MM.1S (cell line): ENCODE measurements around the gene FARP1.

Experiments used
- DNase-seq: peaks from one replicate; pipeline ENCODE4 v3.0.0-alpha.2; 2015
- H2AFZ ChIP-seq: fragments of 300-600 bp; sonication (generic); 2 replicates; pipeline ENCODE4 v1.6.0; 2016; ENCODE audit warnings: antibody characterized with exemption, low read length
- H3F3A ChIP-seq: fragments of 300-600 bp; sonication (generic); 2 replicates; pipeline ENCODE4 v1.6.1; 2016; ENCODE audit warnings: mild to moderate bottlenecking, antibody characterized with exemption, low read length, moderate library complexity, mixed read lengths; ENCODE audit not compliant: insufficient read depth
- H3K27ac ChIP-seq: fragments of 300-600 bp; sonication (generic); 2 replicates; pipeline ENCODE4 v1.5.1; 2016; ENCODE audit warnings: mild to moderate bottlenecking, low read length
- H3K27me3 ChIP-seq: fragments of 300-600 bp; sonication (generic); replicated peaks from 2 replicates; pipeline ENCODE4 v1.6.0; 2016; ENCODE audit warnings: low read length; ENCODE audit not compliant: insufficient read depth
- H3K36me3 ChIP-seq: fragments of 300-600 bp; sonication (generic); replicated peaks from 2 replicates; pipeline ENCODE4 v1.6.1; 2016; ENCODE audit warnings: mild to moderate bottlenecking, low read length, mixed read lengths; ENCODE audit not compliant: insufficient read depth
- H3K4me1 ChIP-seq: fragments of 300-600 bp; sonication (generic); 2 replicates; pipeline ENCODE4 v1.6.1; 2016; ENCODE audit warnings: low read length, mixed read lengths
- H3K4me2 ChIP-seq: fragments of 300-600 bp; sonication (generic); 2 replicates; pipeline ENCODE4 v1.6.0; 2016; ENCODE audit warnings: low read depth, low read length
- H3K4me3 ChIP-seq: fragments of 300-600 bp; sonication (generic); 2 replicates; pipeline ENCODE4 v1.5.1; 2016; ENCODE audit warnings: low read length, mixed read lengths
- H3K79me2 ChIP-seq: fragments of 300-600 bp; sonication (generic); 2 replicates; pipeline ENCODE4 v1.6.1; 2016; ENCODE audit warnings: mixed run types, low read length, mixed read lengths
- H3K9ac ChIP-seq: fragments of 300-600 bp; sonication (generic); 2 replicates; pipeline ENCODE4 v1.6.1; 2016; ENCODE audit warnings: low read length, mixed read lengths
- H3K9me2 ChIP-seq: fragments of 300-600 bp; sonication (generic); replicated peaks from 2 replicates; pipeline ENCODE4 v1.6.1; 2016; ENCODE audit warnings: mild to moderate bottlenecking, low read length, mixed read lengths; ENCODE audit not compliant: insufficient read depth
- H3K9me3 ChIP-seq: fragments of 300-600 bp; sonication (generic); replicated peaks from 2 replicates; pipeline ENCODE4 v1.6.1; 2016; ENCODE audit warnings: mild to moderate bottlenecking, low read length, mixed read lengths; ENCODE audit not compliant: insufficient read depth
- H4K20me1 ChIP-seq: fragments of 300-600 bp; sonication (generic); 2 replicates; pipeline ENCODE4 v1.6.1; 2016; ENCODE audit warnings: mild to moderate bottlenecking, low read length, moderate library complexity, mixed read lengths; ENCODE audit not compliant: insufficient read depth
- CTCF ChIP-seq: fragments of 300-600 bp; sonication (generic); IDR thresholded peaks from 2 replicates; pipeline ENCODE4 v1.5.1; 2016; ENCODE audit warnings: antibody characterized with exemption, low read length, mixed read lengths
- EZH2 ChIP-seq: fragments of 300-600 bp; sonication (generic); optimal IDR thresholded peaks from 2 replicates; pipeline ENCODE3; 2017; ENCODE audit warnings: low read depth, mild to moderate bottlenecking, antibody characterized with exemption, low read length, mixed read lengths
- EZH2phosphoT487 ChIP-seq: fragments of 300-600 bp; sonication (generic); IDR thresholded peaks from 2 replicates; pipeline ENCODE4 v1.6.1; 2018; ENCODE audit warnings: antibody characterized with exemption, low read length

The FARP1 gene

GRCh38 chr13:98309569-98310335, 166.9 kb downstream of the FARP1 start:
- Histone ChIP-seq H3K9ac (no peak overlapping the region), H2AFZ (no peak overlapping the region), H3K36me3 (no peaks in the 10 kb centered on the region), H3K9me3 (no peaks in the 10 kb centered on the region), H3F3A (no peaks in the 10 kb centered on the region), H3K4me1 (no peaks in the 10 kb centered on the region), H3K4me3 (no peak overlapping the region), H3K27me3 (no peaks in the 10 kb centered on the region), H4K20me1 (no peaks in the 10 kb centered on the region), H3K4me2 (no peak overlapping the region), H3K27ac (no peak overlapping the region), H3K9me2 (no peaks in the 10 kb centered on the region), H3K79me2 (no peaks in the 10 kb centered on the region)
- TF ChIP-seq EZH2, result no peak
- DNase-seq, result no peak

- Histone ChIP-seq H3F3A (no peaks in the 10 kb centered on the region), H3K27me3 (no peaks in the 10 kb centered on the region), H3K9me2 (no peaks in the 10 kb centered on the region), H3K36me3 (no peaks in the 10 kb centered on the region), H2AFZ (no peak overlapping the region), H3K4me2 (no peak overlapping the region), H3K9ac (no peak overlapping the region), H3K9me3 (no peaks in the 10 kb centered on the region), H4K20me1 (no peaks in the 10 kb centered on the region), H3K79me2 (no peaks in the 10 kb centered on the region), H3K4me1 (no peaks in the 10 kb centered on the region), H3K27ac (no peak overlapping the region), H3K4me3 (no peak overlapping the region)
- DNase-seq, result no peak
- TF ChIP-seq EZH2 (no peak), EZH2phosphoT487 (no peak), CTCF (no peak)
Observed at GRCh38 chr13:98310485-98311199, 167.7 kb downstream of the FARP1 start.

GRCh38 chr13:98311200-98311548, 168.3 kb downstream of the FARP1 start:
- no peaks in the 10 kb centered on the region for H3F3A ChIP-seq
- no peak overlapping the region for H3K9ac ChIP-seq
- H3K4me3 ChIP-seq, result no peak overlapping the region
- H3K4me2 ChIP-seq, result no peak overlapping the region
- H3K9me3 ChIP-seq, result no peaks in the 10 kb centered on the region
- H3K27me3 ChIP-seq, result no peaks in the 10 kb centered on the region
- no peaks in the 10 kb centered on the region for H3K9me2 ChIP-seq
- H3K79me2 ChIP-seq, result no peaks in the 10 kb centered on the region
- TF ChIP-seq EZH2phosphoT487, result no peak
- TF ChIP-seq CTCF, result no peak
- no peak for TF ChIP-seq EZH2
- no peaks in the 10 kb centered on the region for H4K20me1 ChIP-seq
- no peak overlapping the region for H2AFZ ChIP-seq
- no peak for DNase-seq
- H3K4me1 ChIP-seq, result no peaks in the 10 kb centered on the region
- no peaks in the 10 kb centered on the region for H3K36me3 ChIP-seq
- H3K27ac ChIP-seq, result no peak overlapping the region

- no peak overlapping the region for H3K9ac ChIP-seq
- no peaks in the 10 kb centered on the region for H3F3A ChIP-seq
- H3K9me2 ChIP-seq, result no peaks in the 10 kb centered on the region
- H3K27ac ChIP-seq, result no peak overlapping the region
- no peaks in the 10 kb centered on the region for H3K9me3 ChIP-seq
- no peak overlapping the region for H2AFZ ChIP-seq
- no peak for DNase-seq
- H4K20me1 ChIP-seq, result no peaks in the 10 kb centered on the region
- no peak overlapping the region for H3K4me3 ChIP-seq
- H3K4me2 ChIP-seq, result no peak overlapping the region
- H3K27me3 ChIP-seq, result no peaks in the 10 kb centered on the region
- H3K79me2 ChIP-seq, result no peaks in the 10 kb centered on the region
- no peak for TF ChIP-seq CTCF
- TF ChIP-seq EZH2, result no peak
- no peak for TF ChIP-seq EZH2phosphoT487
- no peaks in the 10 kb centered on the region for H3K36me3 ChIP-seq
- H3K4me1 ChIP-seq, result no peaks in the 10 kb centered on the region
Observed at GRCh38 chr13:98312606-98313005, 169.7 kb downstream of the FARP1 start.
